Osteocyte (in vitro differentiated cells): ENCODE measurements around the gene CCDC91. TPM values are rescaled to one million over a fixed set of nuclear protein-coding genes. Genes with fewer than 3 reads are reported as not detected.

Source experiments
- DNase-seq: peaks from one replicate; pipeline ENCODE4 v3.0.0; 2021; ENCODE audit warnings: mixed read lengths; ENCODE audit not compliant: unreplicated experiment; ENCODE audit errors: extremely low spot score
- H3K27ac Mint-ChIP-seq: one replicate; pipeline ENCODE4 v1.8.0; 2021; ENCODE audit warnings: mild to moderate bottlenecking, mixed read lengths; ENCODE audit not compliant: unreplicated experiment
- H3K27me3 Mint-ChIP-seq: one replicate; pipeline ENCODE4 v1.8.0; 2021; ENCODE audit warnings: mixed read lengths; ENCODE audit not compliant: unreplicated experiment
- H3K36me3 Mint-ChIP-seq: one replicate; pipeline ENCODE4 v1.8.0; 2021; ENCODE audit warnings: mixed read lengths; ENCODE audit not compliant: unreplicated experiment
- H3K4me1 Mint-ChIP-seq: one replicate; pipeline ENCODE4 v1.8.0; 2021; ENCODE audit warnings: mixed read lengths; ENCODE audit not compliant: unreplicated experiment
- H3K4me3 Mint-ChIP-seq: one replicate; pipeline ENCODE4 v1.8.0; 2021; ENCODE audit warnings: mild to moderate bottlenecking, moderate library complexity, mixed read lengths; ENCODE audit not compliant: unreplicated experiment
- H3K9me3 Mint-ChIP-seq: one replicate; pipeline ENCODE4 v1.8.0; 2021; ENCODE audit warnings: mixed read lengths; ENCODE audit not compliant: unreplicated experiment
- CTCF ChIP-seq: fragments of 200-600 bp; sonication (generic); IDR thresholded peaks from 2 replicates; pipeline ENCODE4 v1.5.0; 2021; ENCODE audit warnings: antibody characterized with exemption, mild to moderate bottlenecking, moderate library complexity
- total RNA-seq: library from RNA; stranded (reverse); gene quantifications from 2 replicates; pipeline ENCODE4 v1.2.1, GENCODE V29; 2021

Gene CCDC91
- total RNA-seq, 1 donor from 2014 or later = 17.5 TPM

GRCh38 chr12:28162697-28163096 is 27.6 kb upstream of the CCDC91 start:
- no peak for DNase-seq
- Mint-ChIP-seq H3K36me3 (no peaks in the 10 kb centered on the region), H3K27ac (no peak overlapping the region), H3K9me3 (no peaks in the 10 kb centered on the region), H3K4me3 (no peak overlapping the region), H3K27me3 (no peaks in the 10 kb centered on the region), H3K4me1 (no peaks in the 10 kb centered on the region)
- TF ChIP-seq CTCF = no peak

- no peak overlapping the region for H3K4me3 Mint-ChIP-seq
- no peak for DNase-seq
- H3K9me3 Mint-ChIP-seq = no peaks in the 10 kb centered on the region
- no peak overlapping the region for H3K27ac Mint-ChIP-seq
- no peaks in the 10 kb centered on the region for H3K36me3 Mint-ChIP-seq
- no peak for TF ChIP-seq CTCF
- no peaks in the 10 kb centered on the region for H3K4me1 Mint-ChIP-seq
- no peaks in the 10 kb centered on the region for H3K27me3 Mint-ChIP-seq
Measured at GRCh38 chr12:28164644-28165275, 25.5 kb upstream of the CCDC91 start.

GRCh38 chr12:28167981-28168485 is 22.2 kb upstream of the CCDC91 start:
- Mint-ChIP-seq H3K27ac (no peak overlapping the region), H3K27me3 (no peaks in the 10 kb centered on the region), H3K36me3 (no peaks in the 10 kb centered on the region), H3K4me1 (no peaks in the 10 kb centered on the region), H3K9me3 (no peaks in the 10 kb centered on the region), H3K4me3 (no peak overlapping the region)
- TF ChIP-seq CTCF = no peak
- DNase-seq = no peak

GRCh38 chr12:28171356-28172060 is 18.7 kb upstream of the CCDC91 start:
- H3K36me3 Mint-ChIP-seq = no peaks in the 10 kb centered on the region
- H3K4me1 Mint-ChIP-seq = no peaks in the 10 kb centered on the region
- no peaks in the 10 kb centered on the region for H3K27me3 Mint-ChIP-seq
- no peaks in the 10 kb centered on the region for H3K9me3 Mint-ChIP-seq
- no peak overlapping the region for H3K4me3 Mint-ChIP-seq
- no peak for DNase-seq
- TF ChIP-seq CTCF = no peak
- no peak overlapping the region for H3K27ac Mint-ChIP-seq

GRCh38 chr12:28172434-28173030 is 17.7 kb upstream of the CCDC91 start:
- TF ChIP-seq CTCF = peak; percentile 77
- H3K27ac Mint-ChIP-seq = no peak overlapping the region
- no peaks in the 10 kb centered on the region for H3K27me3 Mint-ChIP-seq
- no peaks in the 10 kb centered on the region for H3K36me3 Mint-ChIP-seq
- H3K4me1 Mint-ChIP-seq = no peaks in the 10 kb centered on the region
- no peak for DNase-seq
- no peaks in the 10 kb centered on the region for H3K9me3 Mint-ChIP-seq
- H3K4me3 Mint-ChIP-seq = no peak overlapping the region
